Thyroid gland (tissue), 4 donors: ENCODE results near the gene USP5. TPM values are rescaled to one million over a fixed set of nuclear protein-coding genes. Genes with fewer than 3 reads are reported as not detected.

Experiments used
- DNase-seq, 2 donors: peaks; one replicate each; pipeline ENCODE4 v3.0.0-alpha.2; 2019
- H3K27ac ChIP-seq, 3 donors: fragments of 200-600 bp; sonication (generic); 1 replicate in 2 of 3; 2 replicates in 1 of 3; pipeline ENCODE4 v1.5.1; 2016 to 2019; ENCODE audit warnings: mild to moderate bottlenecking in 1 of 3, moderate library complexity in 1 of 3
- H3K27me3 ChIP-seq: fragments of 200-600 bp; sonication (generic); one replicate; pipeline ENCODE4 v1.5.1; 2019
- H3K36me3 ChIP-seq, 2 donors: fragments of 200-600 bp; sonication (generic); one replicate each; pipeline ENCODE4 v1.5.1; 2016 to 2019
- H3K4me1 ChIP-seq, 2 donors: fragments of 200-600 bp; sonication (generic); one replicate each; pipeline ENCODE4 v1.5.1; 2017 to 2019
- H3K4me3 ChIP-seq, 3 donors: fragments of 200-600 bp; sonication (generic); replicated peaks in 1 of 3; 1 replicate in 2 of 3; 2 replicates in 1 of 3; pipeline ENCODE4 v1.5.1; 2016; ENCODE audit warnings: mild to moderate bottlenecking in 1 of 3
- H3K9me3 ChIP-seq: fragments of 200-600 bp; sonication (generic); one replicate; pipeline ENCODE4 v1.5.1; 2017
- POLR2A ChIP-seq, 2 donors: fragments of 450-650 bp; IDR thresholded peaks; one replicate each; pipeline ENCODE4 v1.6.1; 2017; ENCODE audit warnings: antibody characterized with exemption in 2 of 2, mild to moderate bottlenecking in 2 of 2, moderate library complexity in 1 of 2
- WGBS, 2 donors: methylation state at CpG; one replicate each; pipeline ENCODE4 v1.1.5; 2017; 5-methylcytosine and 5-hydroxymethylcytosine counted together
- intact Hi-C: fragments of 100-400 bp; cut with DNase I; formaldehyde crosslinking; loops from one replicate; pipeline ENCODE4 v1.15.1; 2023
- total RNA-seq, 4 donors: library from RNA; depleted of rRNA; stranded (reverse); fragments of >200 nt; gene quantifications; one replicate each; pipeline ENCODE4 v1.2.3, GENCODE V29; 2016
- TF ChIP-seq, protein P1 (sequence below), 6 experiments: fragments of 200-600 bp in 3 of 6; fragments of 450-650 bp in 3 of 6; sonication (generic) in 3 of 6; IDR thresholded peaks; one replicate each; pipeline ENCODE4 v1.5.1; 2016 to 2019; ENCODE audit warnings: antibody characterized with exemption in 6 of 6, mild to moderate bottlenecking in 2 of 6, inconsistent platforms in 1 of 6, moderate library complexity in 1 of 6

The USP5 gene, protein sequence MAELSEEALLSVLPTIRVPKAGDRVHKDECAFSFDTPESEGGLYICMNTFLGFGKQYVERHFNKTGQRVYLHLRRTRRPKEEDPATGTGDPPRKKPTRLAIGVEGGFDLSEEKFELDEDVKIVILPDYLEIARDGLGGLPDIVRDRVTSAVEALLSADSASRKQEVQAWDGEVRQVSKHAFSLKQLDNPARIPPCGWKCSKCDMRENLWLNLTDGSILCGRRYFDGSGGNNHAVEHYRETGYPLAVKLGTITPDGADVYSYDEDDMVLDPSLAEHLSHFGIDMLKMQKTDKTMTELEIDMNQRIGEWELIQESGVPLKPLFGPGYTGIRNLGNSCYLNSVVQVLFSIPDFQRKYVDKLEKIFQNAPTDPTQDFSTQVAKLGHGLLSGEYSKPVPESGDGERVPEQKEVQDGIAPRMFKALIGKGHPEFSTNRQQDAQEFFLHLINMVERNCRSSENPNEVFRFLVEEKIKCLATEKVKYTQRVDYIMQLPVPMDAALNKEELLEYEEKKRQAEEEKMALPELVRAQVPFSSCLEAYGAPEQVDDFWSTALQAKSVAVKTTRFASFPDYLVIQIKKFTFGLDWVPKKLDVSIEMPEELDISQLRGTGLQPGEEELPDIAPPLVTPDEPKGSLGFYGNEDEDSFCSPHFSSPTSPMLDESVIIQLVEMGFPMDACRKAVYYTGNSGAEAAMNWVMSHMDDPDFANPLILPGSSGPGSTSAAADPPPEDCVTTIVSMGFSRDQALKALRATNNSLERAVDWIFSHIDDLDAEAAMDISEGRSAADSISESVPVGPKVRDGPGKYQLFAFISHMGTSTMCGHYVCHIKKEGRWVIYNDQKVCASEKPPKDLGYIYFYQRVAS
- 10 to 100 TPM; 34.7 to 68.6 (median 58.9) TPM for total RNA-seq

GRCh38 chr12:6851921-6852650 lies at the start of gene USP5:
Gene USP5, plus strand, starts transcription at chr12:6852150. Its CDS starts 30 bp downstream, at chr12:6852180.
- peak within 1 kb of the TSS; percentile 76 to 96 (median 90) for H3K27ac ChIP-seq
- H3K9me3 ChIP-seq: no peaks in the 10 kb centered on the region
- intact Hi-C loops: no loop called here
- H3K36me3 ChIP-seq: peaks cover 15 to 16% of the 10 kb centered on the region in 2 donors
- H3K4me3 ChIP-seq: peak within 1 kb of the TSS; percentile 9 to 55 (median 45)
- H3K27me3 ChIP-seq: no peaks in the 10 kb centered on the region
- DNase-seq: peak; percentile 100
- H3K4me1 ChIP-seq: peaks cover 10 to 12% of the 10 kb centered on the region in 2 donors
- peak in 1 of 2 donors; percentile 55 for TF ChIP-seq POLR2A (IDR thresholded peaks at IDR 0.05)
- TF ChIP-seq, protein P1, sequence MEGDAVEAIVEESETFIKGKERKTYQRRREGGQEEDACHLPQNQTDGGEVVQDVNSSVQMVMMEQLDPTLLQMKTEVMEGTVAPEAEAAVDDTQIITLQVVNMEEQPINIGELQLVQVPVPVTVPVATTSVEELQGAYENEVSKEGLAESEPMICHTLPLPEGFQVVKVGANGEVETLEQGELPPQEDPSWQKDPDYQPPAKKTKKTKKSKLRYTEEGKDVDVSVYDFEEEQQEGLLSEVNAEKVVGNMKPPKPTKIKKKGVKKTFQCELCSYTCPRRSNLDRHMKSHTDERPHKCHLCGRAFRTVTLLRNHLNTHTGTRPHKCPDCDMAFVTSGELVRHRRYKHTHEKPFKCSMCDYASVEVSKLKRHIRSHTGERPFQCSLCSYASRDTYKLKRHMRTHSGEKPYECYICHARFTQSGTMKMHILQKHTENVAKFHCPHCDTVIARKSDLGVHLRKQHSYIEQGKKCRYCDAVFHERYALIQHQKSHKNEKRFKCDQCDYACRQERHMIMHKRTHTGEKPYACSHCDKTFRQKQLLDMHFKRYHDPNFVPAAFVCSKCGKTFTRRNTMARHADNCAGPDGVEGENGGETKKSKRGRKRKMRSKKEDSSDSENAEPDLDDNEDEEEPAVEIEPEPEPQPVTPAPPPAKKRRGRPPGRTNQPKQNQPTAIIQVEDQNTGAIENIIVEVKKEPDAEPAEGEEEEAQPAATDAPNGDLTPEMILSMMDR (IDR thresholded peaks at IDR 0.05): no peak
- WGBS, 2 donors: 0% methylated on average over 11 to 12 of the region's 65 CpGs

- H3K36me3 ChIP-seq: no peaks in the 10 kb centered on the region
- no peak overlapping the region for H3K4me3 ChIP-seq
- WGBS, 2 donors: 86 to 90% methylated on average over 1 of the region's 1 CpG
- DNase-seq: no peak
- H3K27me3 ChIP-seq: no peaks in the 10 kb centered on the region
- intact Hi-C loops: no loop called here
- TF ChIP-seq, protein P1 (IDR thresholded peaks at IDR 0.05): no peak
- TF ChIP-seq POLR2A (IDR thresholded peaks at IDR 0.05): no peak
- no peaks in the 10 kb centered on the region for H3K9me3 ChIP-seq
- H3K27ac ChIP-seq: no peak overlapping the region
- H3K4me1 ChIP-seq: no peaks in the 10 kb centered on the region
Observed at GRCh38 chr12:6807170-6807569, 44.8 kb upstream of the USP5 start.

DNA sequence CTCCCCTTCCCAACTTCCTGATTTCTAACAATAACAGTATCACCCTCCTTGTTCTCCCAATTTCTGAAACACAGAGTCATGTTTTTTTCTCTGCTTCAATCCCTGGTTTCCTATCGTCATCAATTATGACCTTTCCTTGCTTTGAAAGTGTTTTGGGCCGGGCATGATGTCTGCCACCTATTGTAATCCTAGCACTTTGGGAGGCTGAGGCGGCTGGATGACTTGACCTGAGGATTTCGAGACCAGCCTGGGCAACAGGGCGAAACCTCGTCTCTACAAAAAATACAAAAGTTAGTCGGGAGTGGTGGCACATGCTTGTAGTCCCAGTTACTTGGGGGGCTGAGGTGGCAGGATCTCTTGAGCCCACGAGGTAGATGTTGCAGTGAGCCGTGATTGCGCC lies 42.9 kb upstream of the USP5 start:
- H3K36me3 ChIP-seq: no peaks in the 10 kb centered on the region
- TF ChIP-seq, protein P1 (IDR thresholded peaks at IDR 0.05): no peak
- TF ChIP-seq POLR2A (IDR thresholded peaks at IDR 0.05): no peak
- intact Hi-C loops: no loop called here
- no peaks in the 10 kb centered on the region for H3K9me3 ChIP-seq
- no peaks in the 10 kb centered on the region for H3K4me1 ChIP-seq
- DNase-seq: no peak
- H3K27me3 ChIP-seq: no peaks in the 10 kb centered on the region
- WGBS, 2 donors: 69 to 72% methylated on average over 10 of the region's 10 CpGs
- no peak overlapping the region for H3K27ac ChIP-seq
- H3K4me3 ChIP-seq: no peak overlapping the region

GRCh38 chr12:6810758-6811157 lies 41.2 kb upstream of the USP5 start:
- TF ChIP-seq, protein P1 (IDR thresholded peaks at IDR 0.05): no peak
- no peak for TF ChIP-seq POLR2A (IDR thresholded peaks at IDR 0.05)
- H3K9me3 ChIP-seq: no peaks in the 10 kb centered on the region
- 68 to 69% methylated on average over 1 of the region's 1 CpG for WGBS, 2 donors
- H3K27me3 ChIP-seq: no peaks in the 10 kb centered on the region
- intact Hi-C loops: no loop called here
- no peaks in the 10 kb centered on the region for H3K36me3 ChIP-seq
- no peak overlapping the region for H3K4me3 ChIP-seq
- DNase-seq: no peak
- no peak overlapping the region for H3K27ac ChIP-seq
- H3K4me1 ChIP-seq: no peaks in the 10 kb centered on the region
